ENCODE measurements around the gene GMPR.
"Not testable (repeated sequence)": the region's sequence is repeated elsewhere in the genome, so short reads cannot be mapped to it uniquely, and the experiment has no call there.

Gene GMPR

GRCh38 chr6:16225062-16225731 is 13.2 kb upstream of the GMPR start:
- DNase-seq (ENCODE audit: low read depth) = not testable (repeated sequence)

GRCh38 chr6:16226117-16227047 is 12.0 kb upstream of the GMPR start:
- DNase-seq (ENCODE audit: low read depth) = not testable (repeated sequence)

- no peak for DNase-seq (ENCODE audit: low read depth)
Observed at GRCh38 chr6:16227048-16227562, 11.3 kb upstream of the GMPR start.

GRCh38 chr6:16227605-16228004 is 10.8 kb upstream of the GMPR start:
- DNase-seq (ENCODE audit: low read depth) = no peak

DNA sequence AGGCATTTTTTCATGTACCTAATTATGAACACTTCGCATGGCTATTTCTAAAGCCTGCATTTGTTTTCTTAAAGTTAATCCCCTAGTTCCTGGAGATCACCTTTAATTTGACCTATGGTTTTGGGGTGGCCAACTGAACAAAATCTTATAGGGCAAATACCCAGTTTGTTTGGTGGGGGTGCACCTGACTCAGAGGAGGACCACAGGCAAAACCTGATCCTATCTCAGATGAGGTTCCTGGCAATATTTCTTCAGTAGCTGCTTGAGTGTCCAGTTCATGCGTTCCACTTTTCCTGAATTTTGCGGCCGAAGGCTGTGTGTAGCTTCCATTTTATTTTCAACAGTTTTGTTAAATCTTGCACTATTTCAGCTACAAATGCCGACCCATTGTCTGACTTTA is 10.3 kb upstream of the GMPR start:
- DNase-seq (ENCODE audit: low read depth) = no peak

DNA sequence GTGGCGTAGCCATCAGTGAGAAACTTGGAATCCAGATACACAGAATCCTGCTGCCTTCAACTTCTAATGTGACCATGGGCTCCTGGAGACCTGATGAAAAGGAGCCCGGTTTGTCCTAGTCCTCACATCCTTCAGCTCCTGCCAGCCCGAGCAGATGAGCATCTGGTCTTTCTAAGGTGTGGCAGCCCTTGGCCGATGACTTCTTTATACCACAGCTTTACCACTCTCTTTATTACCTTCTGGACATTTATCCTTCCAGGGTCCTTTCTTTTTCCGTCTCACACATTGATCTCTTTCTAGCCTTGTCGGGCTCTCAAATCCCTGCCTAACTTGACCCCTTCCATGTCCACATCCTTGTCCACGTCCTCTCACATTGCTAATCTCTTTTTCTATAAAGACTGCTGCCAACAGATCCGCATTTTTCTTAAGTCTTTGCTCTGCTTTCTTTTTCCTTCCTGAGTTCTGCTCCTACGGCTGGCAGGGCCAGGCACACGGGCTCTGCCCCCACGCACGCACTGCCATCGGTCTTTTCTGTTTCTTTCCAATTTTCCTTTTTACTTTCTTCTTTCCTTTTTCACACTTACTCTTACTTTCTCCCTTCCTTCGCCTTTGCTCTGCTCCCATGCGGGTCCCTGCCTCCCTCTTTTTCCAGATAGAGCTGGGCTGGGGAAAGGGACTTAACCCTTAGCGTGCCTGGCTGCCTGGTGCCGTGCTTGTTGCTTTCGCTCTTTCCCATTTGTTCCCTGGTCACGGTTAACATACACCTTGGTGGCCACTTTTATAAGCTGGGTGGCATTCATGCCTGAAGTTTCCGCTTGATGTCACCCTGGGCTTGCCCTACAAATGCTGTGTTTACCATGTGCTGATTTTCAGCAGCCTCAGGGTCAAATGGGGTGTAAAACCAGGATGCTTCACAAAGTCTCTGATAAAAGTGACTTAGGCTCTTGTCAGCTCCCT is 9.4 kb upstream of the GMPR start:
- DNase-seq (ENCODE audit: low read depth) = no peak

DNA sequence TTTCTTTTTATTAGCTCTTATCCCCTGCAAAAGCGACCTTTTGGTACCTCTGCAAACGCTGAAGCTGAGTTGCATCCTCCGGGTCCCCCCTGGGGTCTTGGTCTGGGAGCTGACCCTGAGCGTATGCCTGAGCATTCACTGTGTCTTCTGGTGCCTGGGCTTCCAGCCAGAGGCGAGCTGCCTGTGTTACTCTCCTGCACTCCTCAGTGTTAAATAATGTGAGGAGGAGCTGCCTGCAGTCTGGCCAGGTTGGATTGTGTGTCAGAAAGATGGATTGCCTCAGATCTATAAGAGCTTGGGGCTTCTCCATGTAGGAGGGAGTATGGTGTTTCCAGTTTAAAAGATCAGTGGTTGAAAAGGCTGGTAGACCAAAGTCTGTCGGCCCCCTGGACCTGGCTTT is 8.7 kb upstream of the GMPR start:
- no peak for DNase-seq (ENCODE audit: low read depth)

DNA sequence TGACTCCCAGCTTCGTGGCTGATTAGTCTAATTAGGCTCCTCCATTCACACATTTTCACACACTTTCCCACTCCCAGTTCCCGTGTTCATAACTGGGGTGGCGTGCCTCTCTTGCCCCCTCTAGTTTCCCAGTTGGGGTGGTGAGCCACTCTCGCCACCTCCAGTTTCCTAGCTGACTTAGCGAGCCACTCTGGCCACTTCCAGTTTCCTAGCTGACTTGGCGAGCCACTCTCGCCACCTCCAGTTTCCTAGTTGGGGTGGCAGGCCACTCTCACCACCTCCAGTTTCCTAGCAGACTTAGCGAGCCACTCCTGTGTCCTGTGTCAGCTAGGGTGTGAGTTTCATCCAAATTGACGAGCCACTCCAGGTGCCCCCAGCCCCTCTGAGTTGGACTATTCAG is 7.4 kb upstream of the GMPR start:
- no peak for DNase-seq (ENCODE audit: low read depth)

GRCh38 chr6:16232086-16232485 is 6.3 kb upstream of the GMPR start:
- no peak for DNase-seq (ENCODE audit: low read depth)

DNA sequence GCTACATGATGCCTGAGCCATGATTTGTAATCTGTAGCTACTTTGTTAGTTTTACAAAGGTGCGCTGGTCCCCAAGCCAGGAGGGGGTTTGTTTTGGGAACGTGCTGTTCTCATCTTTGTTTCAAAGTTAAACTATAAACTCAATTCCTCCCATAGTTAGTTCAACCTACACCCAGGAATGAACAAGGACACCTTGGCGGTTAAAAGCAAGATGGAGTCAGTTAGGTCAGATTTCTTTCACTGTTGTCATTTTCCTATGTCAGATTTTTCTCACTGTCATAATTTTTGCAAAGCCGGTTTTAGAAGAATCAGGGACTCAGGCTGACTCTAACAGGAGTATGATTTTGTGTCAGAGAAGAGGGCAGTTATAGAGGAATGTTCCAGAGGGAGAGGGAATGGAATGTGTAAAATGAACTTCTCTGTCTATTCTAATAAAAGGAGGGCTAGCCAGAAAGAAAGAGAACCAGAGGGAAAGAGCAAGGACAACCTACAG is 2.3 kb upstream of the GMPR start:
- DNase-seq (ENCODE audit: low read depth) = no peak

DNA sequence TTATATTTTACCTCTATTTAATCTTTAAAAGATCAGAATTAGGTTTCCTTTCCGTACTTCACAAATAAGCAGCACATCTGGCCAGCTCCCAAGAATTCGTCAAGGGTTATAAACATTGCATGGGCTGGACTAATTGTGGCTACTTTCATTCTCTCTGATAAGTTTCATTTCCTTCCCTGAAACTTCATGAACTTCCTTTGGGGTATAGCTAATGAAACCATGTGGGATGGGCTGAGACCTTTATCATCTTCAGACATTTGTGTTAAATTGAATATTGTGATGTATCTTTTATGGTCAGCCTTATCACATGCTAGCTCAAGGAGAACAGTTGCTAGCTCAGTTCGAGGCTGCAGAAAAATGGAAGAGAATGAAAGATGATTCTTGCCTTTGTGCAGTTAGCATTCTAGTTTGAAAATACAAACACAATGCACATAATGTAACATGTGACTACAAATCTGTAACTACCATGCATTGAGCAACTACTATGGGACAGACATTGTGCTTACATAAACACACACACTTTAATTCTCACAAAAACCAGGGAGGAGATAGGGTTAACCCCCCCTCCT is 1.7 kb upstream of the GMPR start:
- no peak for DNase-seq (ENCODE audit: low read depth)

DNA sequence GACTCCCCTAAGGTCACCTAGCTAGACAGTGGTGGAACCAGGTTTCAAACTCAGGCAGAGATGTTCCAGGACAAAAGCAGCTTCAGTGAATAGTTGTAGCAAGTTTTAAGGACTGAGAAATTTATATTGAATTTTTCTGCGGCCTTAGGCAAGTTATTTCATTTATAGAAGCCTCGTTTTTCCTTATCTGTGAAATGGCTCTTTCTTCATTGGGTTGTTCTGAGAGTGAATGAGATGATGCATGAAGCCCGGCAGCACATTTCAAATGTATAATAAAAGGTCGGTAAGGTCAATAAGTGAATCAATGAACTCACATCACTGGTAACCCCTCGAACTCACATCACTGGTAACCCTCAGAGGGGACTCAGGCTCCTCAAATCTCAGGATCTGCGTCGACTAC is 1.1 kb upstream of the GMPR start:
- no peak for DNase-seq (ENCODE audit: low read depth)

DNA sequence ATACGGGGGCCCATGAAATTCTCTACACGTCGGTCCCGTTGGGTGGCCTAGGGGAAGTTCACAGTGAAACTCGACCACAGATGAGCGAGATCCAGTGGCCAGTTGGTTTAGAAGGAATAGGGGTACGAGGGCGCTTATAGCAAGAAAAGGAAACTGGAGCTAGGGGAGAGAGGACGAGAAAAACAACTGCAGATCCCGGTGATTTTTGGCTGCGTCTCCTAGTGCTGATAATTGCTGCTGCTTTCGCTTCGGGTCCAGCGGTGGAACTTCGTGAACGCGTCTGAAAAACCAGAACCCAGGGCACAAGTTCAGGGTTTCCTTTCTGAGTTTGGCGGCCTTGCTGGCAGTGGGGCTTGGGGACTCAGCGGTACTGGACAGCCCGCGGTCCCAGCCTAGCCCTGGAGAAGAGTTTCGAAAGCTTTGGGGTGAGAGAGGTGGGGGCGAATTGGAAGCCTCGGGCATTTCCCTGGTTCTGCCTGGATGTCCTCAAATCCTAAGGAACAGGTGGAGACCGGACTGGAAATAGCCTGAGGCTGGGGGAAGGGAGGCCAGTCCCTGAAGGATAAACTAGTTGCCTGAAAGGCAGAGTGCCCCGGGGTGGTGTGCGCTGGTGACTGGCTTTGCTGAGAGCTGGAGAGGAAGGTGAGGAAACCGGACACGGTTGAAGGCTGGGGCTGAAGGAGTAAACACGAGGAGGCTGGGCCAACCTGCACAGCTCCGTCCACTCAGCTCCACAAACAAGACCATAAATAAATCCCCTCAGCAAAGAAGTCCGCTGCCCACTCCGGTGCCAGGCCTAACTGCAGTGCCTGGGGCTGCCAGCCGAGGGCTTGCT is 793 bp downstream of the GMPR start:
- DNase-seq (ENCODE audit: low read depth) = no peak

DNA sequence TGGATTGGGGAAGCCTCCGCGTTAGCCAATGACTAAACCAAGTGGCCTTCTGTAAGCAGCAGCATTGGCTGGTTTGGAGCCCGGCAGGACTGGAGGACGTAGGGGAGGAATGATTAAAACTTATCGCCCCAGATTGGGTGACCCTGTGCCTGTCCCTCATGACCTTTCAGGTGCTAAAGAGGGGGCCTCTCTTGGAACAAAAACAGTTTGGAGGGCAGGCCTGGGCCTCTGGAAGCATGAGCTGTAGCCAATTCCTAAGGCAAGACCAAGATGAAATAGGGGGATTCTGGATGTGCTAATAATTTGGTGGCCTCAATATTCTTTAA is 1.4 kb downstream of the GMPR start:
- DNase-seq (ENCODE audit: low read depth) = no peak

- no peak for DNase-seq (ENCODE audit: low read depth)
Observed at GRCh38 chr6:16240589-16241320, 2.4 kb downstream of the GMPR start.

DNA sequence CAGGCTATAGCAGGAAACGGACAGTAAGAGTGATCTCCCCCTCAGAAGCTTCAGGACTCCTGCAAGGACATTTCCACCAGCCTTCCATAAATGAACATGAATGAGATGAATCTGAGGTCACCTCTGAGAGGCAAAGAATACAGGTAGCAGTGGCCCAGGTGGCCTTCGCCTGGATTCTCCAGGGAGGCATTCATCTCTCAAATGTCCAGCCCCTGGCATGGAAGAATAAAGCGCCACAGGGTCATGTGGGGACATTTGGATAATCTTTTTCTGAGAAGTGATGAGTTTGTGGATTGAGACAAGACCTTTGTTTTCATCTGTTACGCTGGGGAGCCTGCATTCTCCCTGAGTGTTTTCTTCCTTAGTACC is 2.9 kb downstream of the GMPR start:
- no peak for DNase-seq (ENCODE audit: low read depth)

DNA sequence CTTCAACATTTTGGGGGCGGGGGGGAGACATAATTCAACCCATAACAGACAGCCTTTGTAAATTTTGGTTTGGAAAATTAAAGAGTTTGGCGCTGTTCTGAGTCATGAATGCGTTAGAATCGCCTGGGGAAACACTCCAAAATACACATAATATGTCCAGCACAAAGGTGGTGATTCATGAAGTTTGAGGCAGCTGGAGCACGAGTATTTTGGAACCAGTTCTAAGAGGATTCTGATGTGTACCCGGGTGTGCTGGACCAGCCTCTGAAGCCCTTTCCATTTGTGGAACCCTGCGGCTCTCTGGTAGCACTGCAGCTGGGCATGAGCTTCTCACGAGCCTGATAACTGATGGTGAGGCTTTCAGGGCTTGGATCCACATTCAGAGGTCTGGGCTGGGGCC is 4.7 kb downstream of the GMPR start:
- no peak for DNase-seq (ENCODE audit: low read depth)

DNA sequence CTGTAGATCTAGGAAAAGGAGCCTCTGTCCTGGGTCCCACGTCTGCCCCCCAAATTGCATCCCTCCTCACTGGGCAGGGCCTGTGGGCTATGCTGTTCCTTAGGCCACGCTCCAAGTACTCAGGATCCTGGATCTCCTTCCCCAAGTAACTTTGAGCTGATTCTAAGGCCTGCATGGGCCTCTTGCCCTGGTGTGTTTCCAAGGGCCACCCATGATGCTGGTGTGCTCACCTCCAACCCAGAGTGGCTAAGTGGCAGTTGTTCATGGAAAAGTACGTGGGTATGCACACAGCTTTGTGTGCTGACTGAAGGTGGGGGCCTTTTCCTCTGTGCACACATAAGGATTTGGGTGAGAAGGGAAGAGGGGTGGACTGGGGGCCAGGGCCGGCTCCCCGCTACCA is 5.3 kb downstream of the GMPR start:
- no peak for DNase-seq (ENCODE audit: low read depth)

DNA sequence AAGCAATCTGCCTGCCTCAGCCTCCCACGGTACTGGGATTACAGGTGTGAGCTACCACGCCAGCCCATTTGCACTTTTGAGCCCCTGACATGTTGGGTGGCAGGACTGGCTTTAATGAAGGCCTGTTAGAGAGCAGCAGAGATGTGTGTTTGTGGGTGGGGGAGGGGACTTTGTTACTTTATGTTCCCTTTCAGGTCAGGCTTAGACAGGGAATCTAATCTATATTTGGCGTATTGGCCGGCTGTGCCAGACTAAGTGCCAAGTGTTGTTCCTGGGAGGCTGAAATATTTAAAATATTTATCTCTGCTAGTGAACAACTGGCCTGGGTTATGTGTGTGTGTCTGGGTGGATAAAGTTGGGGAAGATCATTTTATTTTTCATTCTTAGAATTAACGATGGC is 6.1 kb downstream of the GMPR start:
- DNase-seq (ENCODE audit: low read depth) = no peak

DNA sequence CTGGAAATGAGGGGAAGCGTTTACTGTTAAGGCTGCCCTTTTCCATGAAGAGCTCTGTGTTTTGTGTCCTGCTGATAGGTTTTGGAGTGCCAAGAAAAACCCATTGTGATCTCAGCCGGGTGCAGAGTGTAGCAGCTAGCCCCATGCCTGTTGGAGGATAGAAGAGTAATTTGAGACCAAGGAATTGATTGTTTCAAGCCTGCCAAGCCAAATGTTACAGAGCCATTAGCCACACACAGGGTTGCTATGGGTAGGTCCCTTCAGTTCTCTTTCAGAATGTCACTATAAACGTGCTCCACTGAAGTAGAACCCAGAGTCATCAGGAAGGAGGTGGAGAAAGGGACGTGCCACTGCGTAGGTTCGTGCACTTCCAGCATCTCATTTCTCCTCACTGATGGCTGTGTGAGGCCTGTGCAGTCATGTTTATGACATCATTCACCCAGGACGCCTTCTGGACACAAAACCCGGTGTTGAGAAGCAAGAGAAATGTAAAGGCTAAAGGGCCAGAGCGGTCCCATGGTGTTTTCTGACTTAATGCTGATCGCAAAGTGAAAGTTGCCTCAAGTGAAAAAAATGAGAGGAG is 6.6 kb downstream of the GMPR start:
- DNase-seq (ENCODE audit: low read depth) = no peak
